Kidney (tissue), 14 donors: Measurements from ENCODE around the gene CSNK1G1. TPM values are rescaled to one million over a fixed set of nuclear protein-coding genes. Genes with fewer than 3 reads are reported as not detected.
"Not testable (repeated sequence)": the region's sequence is repeated elsewhere in the genome, so short reads cannot be mapped to it uniquely, and the experiment has no call there.

Experiments used
- DNase-seq, 5 donors: peaks; one replicate each; pipeline ENCODE4 v3.0.0-alpha.2; 2013 to 2020
- FAIRE-seq: peaks from 2 replicates; lab custom pipeline; 2012; peaks lifted over from hg19 to GRCh38; lab: Jason Lieb, UNC
- H3K27ac ChIP-seq, 2 donors: one replicate each; pipeline ENCODE4 v1.7.0; 2013; ENCODE audit warnings: low read depth in 2 of 2, low read length in 2 of 2, inconsistent platforms in 1 of 2
- H3K27me3 ChIP-seq: one replicate; pipeline ENCODE4 v1.7.1; 2013; ENCODE audit warnings: low read length, inconsistent platforms; ENCODE audit not compliant: control insufficient read depth, insufficient read depth
- H3K36me3 ChIP-seq, 3 donors: one replicate each; pipeline versions ENCODE4 v1.7.0 to v1.7.1; 2013; ENCODE audit warnings: low read length in 3 of 3, control low read depth in 1 of 3, inconsistent platforms in 1 of 3; ENCODE audit not compliant: insufficient read depth in 3 of 3, control insufficient read depth in 2 of 3
- H3K4me1 ChIP-seq, 3 donors: one replicate each; pipeline versions ENCODE4 v1.7.0 to v1.7.1; 2013; ENCODE audit warnings: low read length in 3 of 3, inconsistent platforms in 1 of 3, low read depth in 1 of 3; ENCODE audit not compliant: control insufficient read depth in 2 of 3, insufficient read depth in 2 of 3
- H3K4me3 ChIP-seq, 3 donors: one replicate each; pipeline versions ENCODE4 v1.7.0 to v1.8.1; 2013; ENCODE audit warnings: low read length in 3 of 3, control low read depth in 1 of 3, inconsistent platforms in 1 of 3
- H3K9ac ChIP-seq, 3 donors: one replicate each; pipeline versions ENCODE4 v1.7.0 to v1.7.1; 2013; ENCODE audit warnings: low read length in 3 of 3, control low read depth in 1 of 3, inconsistent platforms in 1 of 3
- H3K9me3 ChIP-seq, 3 donors: one replicate each; pipeline versions ENCODE4 v1.7.0 to v1.7.1; 2013; ENCODE audit warnings: low read length in 3 of 3, control low read depth in 1 of 3, inconsistent platforms in 1 of 3; ENCODE audit not compliant: control insufficient read depth in 2 of 3, insufficient read depth in 1 of 3
- CTCF ChIP-seq: IDR thresholded peaks from 3 replicates; pipeline ENCODE4 v1.5.1; 2012; ENCODE audit warnings: mild to moderate bottlenecking, moderate library complexity, borderline replicate concordance; ENCODE audit not compliant: insufficient read depth; ENCODE audit errors: extremely low read depth
- intact Hi-C: fragments of 100-400 bp; cut with DNase I; formaldehyde crosslinking; loops from one replicate; pipeline ENCODE4 v1.11.1; 2022
- polyA plus RNA-seq: library from polyadenylated mRNA; stranded (reverse); fragments of 350-450 nt; fragmentation: Illumina TruSeq; extraction: RNeasy Lipid Tissue Mini Kit (QIAGEN cat#74804); gene quantifications from one replicate; pipeline ENCODE4 v1.2.3, GENCODE V29; 2014; ENCODE audit warnings: low read depth, low replicate concordance; ENCODE audit not compliant: insufficient read depth
- total RNA-seq: library from RNA; stranded (reverse); fragmentation: NEBNext Ultra II Directional; extraction: Animal tissue kit (Norgen Biotek cat#: 25700); gene quantifications from one replicate; pipeline ENCODE4 v1.2.1, GENCODE V29; 2021
- donor health status: control.
- donor health status: control.
- donor health status: control.
- donor health status: control.
- donor health status: control.
- donor health status: DM: yes; HTN: yes; CAD: no.
- donor health status: Normal renal cell carcinoma (clear cell type).

Gene CSNK1G1
- total and polyA plus RNA-seq, 2 donors from 2014 or later = 5.0 to 25.8 TPM

GRCh38 chr15:64337761-64338160 is 18.2 kb downstream of the CSNK1G1 start:
- intact Hi-C loops = no loop called here
- Histone ChIP-seq H3K4me1 (no peaks in the 10 kb centered on the region), H3K9ac (no peak overlapping the region), H3K9me3 (no peaks in the 10 kb centered on the region), H3K27ac (no peak overlapping the region), H3K27me3 (no peaks in the 10 kb centered on the region), H3K36me3 (no peaks in the 10 kb centered on the region), H3K4me3 (no peak overlapping the region)
- TF ChIP-seq CTCF = no peak
- DNase-seq (no peak), FAIRE-seq (no peak)

GRCh38 chr15:64333986-64334929 is 21.7 kb downstream of the CSNK1G1 start:
- H3K4me1 ChIP-seq = no peaks in the 10 kb centered on the region
- TF ChIP-seq CTCF = no peak
- no peak overlapping the region for H3K27ac ChIP-seq
- no peaks in the 10 kb centered on the region for H3K27me3 ChIP-seq
- H3K4me3 ChIP-seq = no peak overlapping the region
- DNase-seq = no peak
- intact Hi-C loops = no loop called here
- no peak for FAIRE-seq
- no peaks in the 10 kb centered on the region for H3K9me3 ChIP-seq
- no peaks in the 10 kb centered on the region for H3K36me3 ChIP-seq
- no peak overlapping the region for H3K9ac ChIP-seq

GRCh38 chr15:64333516-64333915 is 22.5 kb downstream of the CSNK1G1 start:
- Histone ChIP-seq H3K36me3 (no peaks in the 10 kb centered on the region), H3K9ac (no peak overlapping the region), H3K27me3 (no peaks in the 10 kb centered on the region), H3K9me3 (no peaks in the 10 kb centered on the region), H3K27ac (no peak overlapping the region), H3K4me3 (no peak overlapping the region), H3K4me1 (no peaks in the 10 kb centered on the region)
- TF ChIP-seq CTCF = no peak
- intact Hi-C loops = no loop called here
- FAIRE-seq (no peak), DNase-seq (no peak)

- H3K9me3 ChIP-seq, H3K4me3 ChIP-seq, H3K27me3 ChIP-seq, H3K9ac ChIP-seq, H3K27ac ChIP-seq, FAIRE-seq, DNase-seq, H3K36me3 ChIP-seq, H3K4me1 ChIP-seq, intact Hi-C loops: not testable (repeated sequence)
These were observed 24.3 kb downstream of the CSNK1G1 start for GRCh38 chr15:64331668-64332067.

GRCh38 chr15:64326975-64327374 is 29.0 kb downstream of the CSNK1G1 start:
- intact Hi-C loops, FAIRE-seq: not testable (repeated sequence)

GRCh38 chr15:64326458-64326857 is 29.5 kb downstream of the CSNK1G1 start:
- H3K27ac ChIP-seq, H3K4me3 ChIP-seq, H3K9me3 ChIP-seq, DNase-seq, FAIRE-seq, H3K4me1 ChIP-seq, H3K36me3 ChIP-seq, H3K9ac ChIP-seq, H3K27me3 ChIP-seq, intact Hi-C loops: not testable (repeated sequence)

More at GRCh38 chr15:64326975-64327374, 29.0 kb downstream of the CSNK1G1 start:
- not testable (repeated sequence) for H3K36me3 ChIP-seq, H3K27ac ChIP-seq, H3K4me1 ChIP-seq, H3K9me3 ChIP-seq, H3K4me3 ChIP-seq, DNase-seq, H3K9ac ChIP-seq, H3K27me3 ChIP-seq
